Endodermal cell (in vitro differentiated cells): ENCODE measurements around the gene YEATS4. TPM values are rescaled to one million over a fixed set of nuclear protein-coding genes. Genes with fewer than 3 reads are reported as not detected.

Experiments used
- DNase-seq: peaks from one replicate; pipeline ENCODE4 v3.0.0-alpha.2; 2017
- H3K27ac ChIP-seq: 2 replicates; pipeline ENCODE4 v1.5.1; 2013; ENCODE audit warnings: mild to moderate bottlenecking, low read depth, low read length, moderate library complexity
- H3K27me3 ChIP-seq: 2 replicates; pipeline ENCODE4 v1.6.1; 2013; ENCODE audit warnings: mild to moderate bottlenecking, low read length, moderate library complexity; ENCODE audit not compliant: insufficient read depth, control insufficient read depth, poor library complexity, severe bottlenecking
- H3K36me3 ChIP-seq: 2 replicates; pipeline ENCODE4 v1.7.0; 2013; ENCODE audit warnings: mild to moderate bottlenecking, low read length, moderate library complexity; ENCODE audit not compliant: control insufficient read depth, insufficient read depth
- H3K4me1 ChIP-seq: one replicate; pipeline ENCODE4 v1.7.0; 2013; ENCODE audit warnings: low read length; ENCODE audit not compliant: control insufficient read depth, insufficient read depth
- H3K4me3 ChIP-seq: 2 replicates; pipeline ENCODE4 v1.5.1; 2013; ENCODE audit warnings: mild to moderate bottlenecking, low read length, moderate library complexity
- H3K9ac ChIP-seq: 2 replicates; pipeline ENCODE4 v1.6.1; 2013; ENCODE audit warnings: mild to moderate bottlenecking, low read length, moderate library complexity; ENCODE audit not compliant: poor library complexity, severe bottlenecking; ENCODE audit errors: extremely low read depth
- H3K9me3 ChIP-seq: 2 replicates; pipeline ENCODE4 v1.6.1; 2013; ENCODE audit warnings: mild to moderate bottlenecking, low read length, moderate library complexity; ENCODE audit not compliant: control insufficient read depth
- H3K27ac Mint-ChIP-seq: 2 replicates; pipeline ENCODE4 v1.8.0; 2020; ENCODE audit warnings: mixed read lengths
- H3K27me3 Mint-ChIP-seq: 2 replicates; pipeline ENCODE4 v1.8.0; 2021; ENCODE audit warnings: mild to moderate bottlenecking, mixed read lengths; ENCODE audit not compliant: insufficient read depth
- H3K36me3 Mint-ChIP-seq: 2 replicates; pipeline ENCODE4 v1.8.0; 2020; ENCODE audit warnings: low read depth, mixed read lengths
- H3K4me1 Mint-ChIP-seq: 2 replicates; pipeline ENCODE4 v1.8.0; 2020; ENCODE audit warnings: mixed read lengths
- H3K4me3 Mint-ChIP-seq: 2 replicates; pipeline ENCODE4 v1.8.0; 2020; ENCODE audit warnings: mild to moderate bottlenecking, moderate library complexity, mixed read lengths
- H3K9me3 Mint-ChIP-seq: 2 replicates; pipeline ENCODE4 v1.8.0; 2020; ENCODE audit warnings: mild to moderate bottlenecking, mixed read lengths
- CTCF ChIP-seq: fragments of 200-600 bp; sonication (generic); conservative IDR thresholded peaks from 2 replicates; pipeline ENCODE4 v1.5.0; 2021; ENCODE audit warnings: antibody characterized with exemption, mild to moderate bottlenecking
- WGBS, 2 experiments: methylation state at CpG; one replicate each; pipeline versions ENCODE4 v1.1.5 to v1.1.7; 2013; ENCODE audit warnings: missing lambda C conversion rate in 2 of 2, mixed read lengths in 1 of 2; ENCODE audit not compliant: insufficient coverage in 1 of 2, insufficient read length in 1 of 2; 5-methylcytosine and 5-hydroxymethylcytosine counted together
- total RNA-seq, 2 donors: library from RNA; stranded (reverse); fragmentation: NEBNext Ultra II Directional in 1 of 2; extraction: Animal tissue kit (Norgen Biotek cat#: 25700) in 1 of 2; gene quantifications; 2 replicates in 1 of 2; 3 replicates in 1 of 2; pipeline ENCODE4 v1.2.1, GENCODE V29; 2021

The YEATS4 gene
- total RNA-seq, 2 donors from 2014 or later = 37.0 to 40.9 TPM

GRCh38 chr12:69334158-69334557 lies 25.4 kb upstream of the YEATS4 start:
- Histone ChIP-seq H3K9me3 (no peaks in the 10 kb centered on the region), H3K4me1 (peaks cover 11% of the 10 kb centered on the region), H3K36me3 (no peaks in the 10 kb centered on the region), H3K27me3 (no peaks in the 10 kb centered on the region), H3K27ac (no peak overlapping the region), H3K4me3 (no peak overlapping the region), H3K9ac (no peak overlapping the region)
- TF ChIP-seq CTCF = no peak
- H3K9me3 Mint-ChIP-seq = no peaks in the 10 kb centered on the region
- peaks cover 55% of the 10 kb centered on the region for H3K4me1 Mint-ChIP-seq
- no peaks in the 10 kb centered on the region for H3K36me3 Mint-ChIP-seq
- peak overlapping the region; percentile 25 for H3K27ac Mint-ChIP-seq
- DNase-seq = no peak
- H3K27me3 Mint-ChIP-seq = no peaks in the 10 kb centered on the region
- H3K4me3 Mint-ChIP-seq = no peak overlapping the region

- TF ChIP-seq CTCF = no peak
- H3K4me1 ChIP-seq = peaks cover 15% of the 10 kb centered on the region
- peaks cover 58% of the 10 kb centered on the region for H3K4me1 Mint-ChIP-seq
- no peak for DNase-seq
- no peak overlapping the region for H3K4me3 Mint-ChIP-seq
- H3K27ac Mint-ChIP-seq = no peak overlapping the region
- no peaks in the 10 kb centered on the region for H3K36me3 ChIP-seq
- H3K27ac ChIP-seq = no peak overlapping the region
- H3K36me3 Mint-ChIP-seq = no peaks in the 10 kb centered on the region
- H3K9ac ChIP-seq = no peak overlapping the region
- no peaks in the 10 kb centered on the region for H3K27me3 Mint-ChIP-seq
- H3K4me3 ChIP-seq = no peak overlapping the region
- WGBS, 2 experiments = 100% methylated on average over 1 of the region's 2 CpGs; no CpG with 5 or more reads in 1 of the 2 experiments
- no peaks in the 10 kb centered on the region for H3K27me3 ChIP-seq
- H3K9me3 Mint-ChIP-seq = no peaks in the 10 kb centered on the region
- H3K9me3 ChIP-seq = no peaks in the 10 kb centered on the region
Observed at GRCh38 chr12:69337311-69338090, 22.0 kb upstream of the YEATS4 start.

- H3K36me3 Mint-ChIP-seq = no peaks in the 10 kb centered on the region
- H3K27ac ChIP-seq = no peak overlapping the region
- H3K27me3 Mint-ChIP-seq = no peaks in the 10 kb centered on the region
- H3K27ac Mint-ChIP-seq = no peak overlapping the region
- H3K4me3 Mint-ChIP-seq = no peak overlapping the region
- H3K4me3 ChIP-seq = no peak overlapping the region
- H3K4me1 Mint-ChIP-seq = peaks cover 57% of the 10 kb centered on the region
- peaks cover 15% of the 10 kb centered on the region for H3K4me1 ChIP-seq
- no peaks in the 10 kb centered on the region for H3K36me3 ChIP-seq
- no peak overlapping the region for H3K9ac ChIP-seq
- 94% methylated on average over 3 of the region's 3 CpGs; no CpG with 5 or more reads in 1 of the 2 experiments for WGBS, 2 experiments
- no peak for TF ChIP-seq CTCF
- no peaks in the 10 kb centered on the region for H3K27me3 ChIP-seq
- no peak for DNase-seq
- no peaks in the 10 kb centered on the region for H3K9me3 ChIP-seq
- no peaks in the 10 kb centered on the region for H3K9me3 Mint-ChIP-seq
Observed at GRCh38 chr12:69338120-69338859, 21.3 kb upstream of the YEATS4 start.
